CD4-positive, alpha-beta T cell treated with Interleukin-6 for 4 hours (primary cell): Measurements from ENCODE around the gene CTNS.

Experiments
- DNase-seq: peaks from one replicate; pipeline ENCODE4 v3.0.0-alpha.2; 2020; ENCODE audit warnings: mixed read lengths

The CTNS gene

GRCh38 chr17:3659541-3660111 is 23.1 kb downstream of the CTNS start:
- no peak for DNase-seq

GRCh38 chr17:3660311-3660891 is 23.8 kb downstream of the CTNS start:
- no peak for DNase-seq

DNA sequence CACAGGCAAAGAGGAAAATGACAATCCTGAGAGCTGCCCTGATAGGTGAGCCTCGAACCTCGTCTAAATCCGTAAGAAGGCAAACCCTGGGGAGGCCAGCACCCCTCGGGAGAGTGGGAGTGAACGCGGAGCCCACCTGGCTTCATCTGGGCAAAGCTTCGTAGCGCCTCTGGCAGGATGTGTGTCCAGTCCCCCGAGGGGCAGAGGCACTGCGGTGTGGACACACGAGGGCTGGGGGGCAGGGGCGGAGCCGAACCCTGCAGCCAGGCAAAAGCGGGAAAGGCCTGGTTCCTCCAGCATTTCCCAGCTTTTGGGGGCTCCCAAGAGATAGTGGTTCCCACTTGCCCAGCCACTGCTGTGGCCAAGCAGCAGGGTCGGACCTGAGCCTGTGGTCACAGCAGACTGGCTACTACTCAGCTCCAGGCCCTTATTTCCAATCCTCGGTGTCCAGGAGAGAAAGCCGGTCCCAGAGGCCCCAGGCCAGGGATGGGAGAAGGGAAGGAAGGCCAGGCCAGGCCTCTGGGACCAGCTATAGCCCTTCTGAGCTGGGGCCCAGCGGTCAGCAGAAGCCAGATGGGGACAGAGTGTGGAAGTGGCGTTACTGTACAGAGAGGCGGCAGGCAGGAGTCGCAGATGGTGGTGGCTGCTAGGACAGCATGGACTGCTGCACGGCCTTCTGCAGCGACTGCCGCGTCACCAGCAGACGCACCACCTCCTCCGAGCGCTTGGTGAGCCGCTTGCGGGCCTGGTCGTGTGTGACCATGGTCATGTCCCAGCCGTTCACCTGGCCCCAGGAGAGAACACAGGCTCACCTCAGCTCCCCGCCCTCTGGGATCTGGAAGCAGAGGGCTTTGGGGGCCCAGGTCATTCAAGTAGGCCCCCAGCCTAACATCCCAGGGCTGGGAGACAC is 26.8 kb downstream of the CTNS start:
- no peak for DNase-seq

DNA sequence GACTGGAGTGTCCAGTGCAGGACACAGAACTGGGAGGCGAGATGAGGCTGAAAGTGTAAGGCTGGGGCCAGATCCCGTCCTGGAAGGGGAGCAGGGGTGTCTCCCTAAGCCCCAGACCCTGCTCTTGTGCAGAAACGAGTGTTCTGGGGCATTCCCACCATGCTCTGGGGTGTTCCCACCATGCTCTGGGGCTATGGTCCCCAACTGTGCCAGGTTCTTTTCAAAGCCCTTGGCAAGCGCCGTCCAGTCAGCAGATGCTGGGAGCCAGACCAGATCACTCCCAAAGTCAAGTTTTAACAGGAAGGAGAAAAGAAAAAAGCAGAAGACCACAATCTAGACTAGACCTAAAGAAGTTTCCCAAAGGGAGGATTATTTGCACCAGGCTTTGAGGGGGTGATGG is 29.3 kb downstream of the CTNS start:
- no peak for DNase-seq

DNA sequence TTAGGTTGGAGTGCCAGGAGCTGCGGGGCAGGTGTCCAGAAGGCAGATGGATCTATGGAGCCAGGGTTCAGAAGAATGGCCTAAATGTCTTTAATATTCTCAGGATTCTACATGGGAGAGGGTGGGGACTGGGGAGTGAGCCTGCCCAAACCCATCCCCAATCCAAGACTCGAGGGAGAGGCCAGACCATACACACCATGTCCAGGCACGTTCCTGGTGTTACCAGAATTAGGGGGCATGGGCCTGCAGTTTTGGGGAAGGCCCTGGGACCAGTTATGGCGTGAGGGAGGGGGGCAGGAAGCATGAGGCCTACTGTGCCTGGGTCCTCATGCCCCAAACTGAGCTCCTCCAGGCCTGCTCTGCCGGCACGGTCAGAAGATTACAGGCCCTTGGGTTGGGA is 30.0 kb downstream of the CTNS start:
- DNase-seq: no peak

DNA sequence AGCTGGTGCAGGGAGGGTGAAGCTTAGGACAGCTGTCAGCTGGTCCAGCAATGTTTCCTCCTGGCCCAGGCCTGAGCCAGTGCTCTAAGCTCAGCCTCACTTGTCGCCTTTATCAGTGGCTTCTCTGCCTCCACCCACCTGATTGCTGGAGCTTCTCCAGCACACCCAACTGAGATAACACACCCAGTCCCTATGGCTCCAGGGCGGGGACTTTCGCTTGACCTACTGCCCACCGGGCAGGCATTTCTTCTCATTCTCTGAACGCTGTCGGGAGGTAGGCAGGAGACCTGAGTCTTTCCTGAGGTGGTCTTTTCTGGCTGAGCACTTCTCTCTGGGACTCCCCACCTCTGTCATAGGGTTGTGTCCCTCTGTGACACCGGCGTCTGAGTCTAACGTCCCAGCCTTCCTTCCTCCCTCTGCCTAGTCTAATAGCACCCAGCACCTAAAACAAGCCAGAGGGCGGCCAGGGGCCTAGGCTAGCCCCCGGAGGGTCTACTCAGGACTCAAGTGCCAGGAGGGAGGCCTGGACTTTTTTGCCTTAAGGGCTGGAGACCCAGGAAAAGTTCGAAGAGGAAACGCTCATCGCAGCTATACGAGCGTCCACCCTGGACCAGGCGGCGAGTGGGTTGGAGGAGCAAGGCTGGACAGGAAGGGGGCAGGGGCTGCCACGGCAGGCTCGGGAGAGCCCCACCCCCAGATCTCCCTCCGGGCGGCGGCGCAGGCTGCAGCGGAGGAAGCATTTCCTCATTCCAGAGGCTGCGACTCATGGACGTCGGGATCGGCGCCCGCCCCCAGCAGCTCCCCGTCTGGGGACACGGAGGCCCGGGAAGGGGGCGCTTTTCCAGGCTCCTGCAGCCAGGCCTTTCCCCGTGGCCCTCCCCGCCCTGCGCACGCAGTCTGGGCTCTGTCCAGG is 31.1 kb downstream of the CTNS start:
- DNase-seq: no peak

DNA sequence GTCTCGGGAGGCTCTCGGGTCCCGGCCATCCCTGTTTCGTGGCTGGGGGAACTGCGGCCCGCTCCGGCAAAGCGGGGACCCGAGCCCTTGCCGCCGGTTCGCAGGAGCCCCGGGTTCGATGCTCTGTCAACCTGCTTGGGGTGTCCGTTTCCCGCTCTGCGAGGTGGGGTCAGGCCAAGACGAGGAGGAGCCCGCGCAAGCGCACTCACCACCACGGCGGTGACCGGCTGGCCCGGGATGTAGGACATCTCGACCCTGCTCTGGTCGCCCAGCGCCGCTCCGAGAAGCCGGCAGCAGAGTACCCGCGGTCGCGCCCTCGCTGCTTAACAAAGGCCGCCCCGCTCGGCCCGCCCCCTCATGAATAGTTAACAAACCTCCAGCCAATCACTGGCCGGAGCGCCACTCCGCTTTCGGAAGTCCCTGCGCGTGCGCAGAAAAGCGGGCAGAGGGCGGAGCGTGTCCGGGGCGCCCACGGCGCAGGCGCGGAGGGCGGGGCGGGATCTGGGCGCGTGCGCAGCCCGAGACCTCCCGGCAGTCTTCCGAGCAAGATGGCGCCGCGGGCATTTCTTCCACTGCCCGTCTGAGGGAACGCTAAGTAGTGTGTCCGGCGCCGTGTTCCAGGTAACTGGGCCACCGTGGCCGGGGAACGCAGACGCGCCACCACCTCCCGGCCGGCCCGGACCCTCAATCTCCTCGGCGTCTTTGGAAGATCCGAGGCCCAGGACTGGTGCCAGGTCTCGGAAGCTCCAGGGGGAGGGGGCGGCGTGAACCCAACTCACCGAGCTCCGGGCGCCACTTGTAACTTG is 31.9 kb downstream of the CTNS start, which contains the start of the genes EMC6 and TAX1BP3:
EMC6 (plus strand) TSS at position 534 of the 806 bp plus-strand sequence. CDS start 335 bp downstream, outside the sequence.
TAX1BP3 (minus strand) TSS at position 300 of the 806 bp plus-strand sequence; CDS start at position 248, 52 bp downstream.
- DNase-seq: peak; percentile 98

- no peak for DNase-seq
Measured at GRCh38 chr17:3669085-3669347, 32.5 kb downstream of the CTNS start.

DNA sequence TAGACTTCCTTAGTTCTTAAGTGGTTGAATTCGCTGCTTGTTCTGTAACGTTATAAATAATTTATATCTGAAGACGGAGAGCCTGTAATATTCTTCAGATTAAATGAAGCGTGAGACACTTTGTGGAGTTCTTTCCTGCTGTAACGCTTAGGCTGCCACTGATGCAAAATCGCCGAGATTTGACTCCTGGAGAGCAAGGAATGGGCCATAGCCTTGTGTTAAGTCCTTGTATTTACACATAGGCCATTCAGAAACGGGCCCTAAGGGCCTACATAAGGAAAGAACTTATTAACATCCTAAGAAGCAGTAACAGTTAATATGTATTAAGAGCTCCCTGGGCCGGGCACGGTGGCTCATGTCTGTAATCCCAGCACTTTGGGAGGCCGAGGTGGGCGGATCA is 33.0 kb downstream of the CTNS start:
- DNase-seq: no peak

GRCh38 chr17:3672571-3672970 is 36.0 kb downstream of the CTNS start:
- no peak for DNase-seq

DNA sequence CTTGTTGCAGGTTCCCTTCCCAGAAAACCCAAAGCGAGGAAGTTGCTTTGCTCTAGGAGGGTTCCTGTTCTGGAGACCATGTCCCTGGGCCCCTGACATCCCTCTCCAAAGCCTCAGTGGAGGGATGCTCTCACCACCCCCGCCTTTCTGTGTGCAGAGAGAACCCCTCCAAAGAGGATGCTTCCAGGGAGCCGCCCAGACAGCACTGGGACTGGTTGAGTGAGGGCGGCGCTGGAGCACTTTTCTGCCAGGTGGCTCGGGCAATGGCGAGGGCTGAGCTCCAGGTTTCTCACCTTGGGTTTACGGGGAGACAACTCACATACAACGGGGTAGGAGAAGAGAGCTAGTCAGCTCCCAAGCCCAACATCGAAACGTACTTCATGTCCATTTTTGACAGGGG is 39.3 kb downstream of the CTNS start:
- DNase-seq: no peak

GRCh38 chr17:3678095-3678820 is 41.7 kb downstream of the CTNS start:
- no peak for DNase-seq

GRCh38 chr17:3678821-3679530 is 42.4 kb downstream of the CTNS start:
- no peak for DNase-seq

- DNase-seq: no peak
Measured at GRCh38 chr17:3679531-3680126, 43.1 kb downstream of the CTNS start.

GRCh38 chr17:3681057-3681456 is 44.5 kb downstream of the CTNS start:
- DNase-seq: no peak

GRCh38 chr17:3681565-3681964 is 45.0 kb downstream of the CTNS start:
- DNase-seq: no peak

DNA sequence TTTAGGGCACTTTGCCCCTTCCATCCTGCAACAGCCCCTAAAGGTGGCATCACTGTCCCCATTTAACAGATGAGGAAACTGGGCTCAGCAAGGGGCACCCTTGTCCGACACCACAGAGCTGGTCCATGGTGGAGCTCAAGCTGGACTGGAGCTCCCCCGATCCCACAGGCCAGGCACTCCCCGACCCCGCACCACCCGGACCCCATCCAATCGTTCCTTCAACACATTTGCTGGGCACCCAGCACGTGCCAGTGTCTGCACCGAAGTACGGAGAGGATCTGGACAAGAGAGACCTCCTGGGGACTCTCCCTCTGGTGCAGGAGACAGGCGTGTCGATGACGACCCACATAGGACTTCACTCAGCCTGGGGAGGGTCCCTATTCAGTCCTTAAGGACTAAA is 45.5 kb downstream of the CTNS start:
- no peak for DNase-seq

GRCh38 chr17:3683054-3683511 is 46.5 kb downstream of the CTNS start:
- peak; percentile 68 for DNase-seq

GRCh38 chr17:3685174-3685573 is 48.6 kb downstream of the CTNS start:
- DNase-seq: no peak

GRCh38 chr17:3688027-3688553 is 51.5 kb downstream of the CTNS start:
- DNase-seq: no peak
